GM12878 (cell line): ENCODE data around the gene CYBC1. TPM values are rescaled to one million over a fixed set of nuclear protein-coding genes. Genes with fewer than 3 reads are reported as not detected.

Experiments
- ATAC-seq: fragments of 200-7000 bp; cut with Tn5 transposase; 3 replicates; pipeline ENCODE4 v1.9.1; 2020; ENCODE audit warnings: mild to moderate bottlenecking, moderate library complexity
- BruUV-seq: library from RNA; stranded (reverse); fragments of 400-500 nt; replicated peaks from 2 replicates; lab custom pipeline; 2021; lab: Mats Ljungman, UMichigan
- CTCF ChIA-PET: fragments of 300-600 bp; sonication (Branson Sonifier 250); formaldehyde crosslinking; extraction: SDS; loops from one replicate; lab custom pipeline; 2021; ENCODE audit warnings: inconsistent platforms; lab: Yijun Ruan, JAX
- POLR2A ChIA-PET: fragments of 350-600 bp; formaldehyde crosslinking; extraction: SDS; loops from one replicate; lab custom pipeline; 2021; ENCODE audit warnings: inconsistent platforms; lab: Charles Lee
- RAD21 ChIA-PET: fragments of 300-600 bp; sonication (Branson Sonifier 250); formaldehyde crosslinking; loops from one replicate; lab custom pipeline; 2023; ENCODE audit warnings: antibody characterized with exemption; ENCODE audit not compliant: unreplicated experiment; lab: Charles Lee
- SMC1A ChIA-PET: fragments of 300-600 bp; sonication (Branson Sonifier 250); formaldehyde crosslinking; loops from one replicate; lab custom pipeline; 2023; ENCODE audit not compliant: unreplicated experiment, uncharacterized antibody; lab: Charles Lee
- DNase-seq: peaks from one replicate; pipeline ENCODE4 v3.0.0-alpha.2; 2011; ENCODE audit warnings: low read depth, low spot score
- FAIRE-seq: peaks from 3 replicates; lab custom pipeline; 2011; peaks lifted over from hg19 to GRCh38; lab: Jason Lieb, UNC
- H2AFZ ChIP-seq: 2 replicates; pipeline ENCODE4 v1.6.0; 2011; ENCODE audit warnings: low read depth, low read length, control low read depth; ENCODE audit not compliant: control insufficient read depth
- H3K27ac ChIP-seq: 2 replicates; pipeline ENCODE4 v1.5.1; 2011; ENCODE audit warnings: control low read depth; ENCODE audit not compliant: control insufficient read depth, insufficient read depth
- H3K27me3 ChIP-seq, 2 experiments: replicated peaks in 1 of 2; 2 replicates each; pipeline versions ENCODE4 v1.6.0 to v1.6.1; 2011; ENCODE audit warnings: low read length in 1 of 2; ENCODE audit not compliant: control insufficient read depth in 2 of 2, insufficient read depth in 2 of 2
- H3K36me3 ChIP-seq, 2 experiments: 2 replicates each; pipeline ENCODE4 v1.5.1; 2011; ENCODE audit warnings: low read length in 1 of 2; ENCODE audit not compliant: control insufficient read depth in 2 of 2, insufficient read depth in 2 of 2
- H3K4me1 ChIP-seq: 2 replicates; pipeline ENCODE4 v1.6.1; 2011; ENCODE audit warnings: mild to moderate bottlenecking, low read length, moderate library complexity, mixed read lengths; ENCODE audit not compliant: control insufficient read depth, insufficient read depth
- H3K4me2 ChIP-seq: 2 replicates; pipeline ENCODE4 v1.6.0; 2011; ENCODE audit warnings: control low read depth; ENCODE audit not compliant: control insufficient read depth, insufficient read depth
- H3K4me3 ChIP-seq: fragments of 200-600 bp; sonication (generic); 2 replicates; pipeline ENCODE4 v1.5.1; 2016
- H3K79me2 ChIP-seq: 2 replicates; pipeline ENCODE4 v1.6.0; 2011; ENCODE audit warnings: low read length; ENCODE audit not compliant: control insufficient read depth, insufficient read depth
- H3K9ac ChIP-seq: 2 replicates; pipeline ENCODE4 v1.8.0; 2011; ENCODE audit warnings: low read length, control low read depth, mixed read lengths; ENCODE audit not compliant: control insufficient read depth, insufficient read depth
- H3K9me3 ChIP-seq: replicated peaks from 3 replicates; pipeline ENCODE4 v1.5.1; 2011; ENCODE audit warnings: mild to moderate bottlenecking, low read length; ENCODE audit not compliant: control insufficient read depth, insufficient read depth
- H4K20me1 ChIP-seq: 2 replicates; pipeline ENCODE4 v1.6.0; 2011; ENCODE audit not compliant: control insufficient read depth, insufficient read depth
- BRCA1 ChIP-seq: IDR thresholded peaks from 2 replicates; pipeline ENCODE4 v1.6.1; 2011; ENCODE audit warnings: low read depth, low read length, improper control_type of control experiment
- CBX3 ChIP-seq: fragments of 200-600 bp; sonication (generic); IDR thresholded peaks from 2 replicates; pipeline ENCODE4 v1.6.1; 2016; ENCODE audit warnings: low read depth, borderline replicate concordance
- GATAD2B ChIP-seq: fragments of 450-650 bp; conservative IDR thresholded peaks from 2 replicates; pipeline ENCODE4 v1.6.1; 2017; ENCODE audit warnings: low read depth, mild to moderate bottlenecking, moderate library complexity
- MTA3 ChIP-seq: IDR thresholded peaks from 2 replicates; pipeline ENCODE4 v1.6.1; 2012; ENCODE audit warnings: low read length, inconsistent platforms, borderline replicate concordance
- NFXL1 ChIP-seq: fragments of 450-650 bp; IDR thresholded peaks from 2 replicates; pipeline ENCODE4 v1.6.1; 2017; ENCODE audit warnings: antibody characterized with exemption, mild to moderate bottlenecking, borderline replicate concordance
- RBBP5 ChIP-seq: fragments of 200-600 bp; sonication (generic); conservative IDR thresholded peaks from 2 replicates; pipeline ENCODE4 v1.6.1; 2016
- WGBS: methylation state at CpG from one replicate; pipeline ENCODE4 v1.1.6; 2016; ENCODE audit warnings: low lambda C conversion rate; ENCODE audit not compliant: insufficient replicate concordance, insufficient coverage; ENCODE audit errors: missing lambda C conversion rate; 5-methylcytosine and 5-hydroxymethylcytosine counted together
- in situ Hi-C: fragments of 300-500 bp; cut with MboI; formaldehyde crosslinking; loops from 9 replicates; pipeline ENCODE4 v1.14.3; 2018; ENCODE audit warnings: mixed read lengths
- intact Hi-C: fragments of 100-400 bp; cut with micrococcal nuclease; formaldehyde crosslinking; loops from one replicate; pipeline ENCODE4 v1.14.2; 2022; ENCODE audit not compliant: unreplicated experiment
- polyA plus RNA-seq, 11 experiments: library from polyadenylated mRNA; depleted of rRNA in 4 of 11; unstranded in 6 of 11; stranded (reverse) in 5 of 11; fragments of >200 nt; fragmentation: Nextera tagmentation in 4 of 11; fragmentation: Illumina TruSeq in 1 of 11; extraction: Ambion mirVana in 4 of 11; extraction: Trizol in 1 of 11; gene quantifications; 1 replicate in 1 of 11; 2 replicates in 10 of 11; pipeline versions ENCODE4 v1.2.1 to v1.2.3, GENCODE V29; 2011 to 2016; ENCODE audit warnings: inconsistent platforms in 2 of 11, missing spikeins in 2 of 11, low read depth in 1 of 11
- total RNA-seq, 4 experiments: library from RNA; depleted of rRNA in 3 of 4; stranded (reverse); fragments of >200 nt in 3 of 4; fragmentation: Illumina TruSeq in 1 of 4; extraction: Trizol in 1 of 4; gene quantifications; 2 replicates each; pipeline versions ENCODE4 v1.2.1 to v1.2.3, GENCODE V29; 2013 to 2021

CYBC1 gene
- total and polyA plus RNA-seq, 10 of the 15 experiments (the other 5 are each of a cell fraction or from before 2014, with no cell fraction given) = 4.2 to 162 (median 133) TPM

- 71% methylated on average over 11 of the region's 12 CpGs for WGBS
- RAD21 ChIA-PET = interaction anchor here (0.7 to 1.5 kb wide), 3 partner anchors 58 to 71 kb away, joined by 3 to 5 read pairs (median 4); no protein-coding TSS in a partner anchor
- no peak for DNase-seq
- SMC1A ChIA-PET = interaction anchor here (1.0 to 1.7 kb wide), 3 partner anchors 14 to 1201 kb away, joined by 3 to 4 read pairs (median 3); no protein-coding TSS in a partner anchor
- no peak for TF ChIP-seq RBBP5
- TF ChIP-seq NFXL1 = no peak
- TF ChIP-seq GATAD2B = no peak
- no peak for TF ChIP-seq CBX3
- no peak for TF ChIP-seq BRCA1
- no peak for TF ChIP-seq MTA3
- TF ChIP-seq, all 136 proteins: peak for 0
- Histone ChIP-seq H3K27me3 (no peaks in the 10 kb centered on the region), H3K9me3 (no peaks in the 10 kb centered on the region), H4K20me1 (no peaks in the 10 kb centered on the region), H3K79me2 (no peaks in the 10 kb centered on the region), H3K4me3 (no peak overlapping the region), H3K4me1 (peaks cover 21% of the 10 kb centered on the region), H3K9ac (no peak overlapping the region), H2AFZ (no peak overlapping the region), H3K36me3 (peaks cover 0 to 1% of the 10 kb centered on the region in 2 experiments; a peak in 3 of 4 replicates), H3K4me2 (no peak overlapping the region), H3K27ac (no peak overlapping the region)
- intact Hi-C loops (loop anchor here (5.0 kb wide), 1 partner anchor 141 kb away; no protein-coding TSS in a partner anchor), in situ Hi-C loops (no loop called here)
- no peak for ATAC-seq
- no TSS peak for BruUV-seq
- POLR2A ChIA-PET = interaction anchor here (0.6 to 1.5 kb wide), 3 partner anchors 74 to 519 kb away, joined by 3 to 4 read pairs (median 4); partner anchors contain the start of gene OGFOD3
- CTCF ChIA-PET = interaction anchor here (0.9 to 1.0 kb wide), 4 partner anchors 58 to 141 kb away, joined by 3 to 5 read pairs (median 4); no protein-coding TSS in a partner anchor
- FAIRE-seq = no peak
Observed at GRCh38 chr17:82493226-82493781, 42.8 kb upstream of the CYBC1 start.
